Stimulated activated naive CD8-positive, alpha-beta T cell treated with anti-CD3 and anti-CD28 coated beads, Interleukin-15, amount 100 ng/mL, for 72 hours (primary cell): Measurements from ENCODE around the gene COX7A1.
"Not testable (repeated sequence)": the region's sequence is repeated elsewhere in the genome, so short reads cannot be mapped to it uniquely, and the experiment has no call there.

Source experiments
- ATAC-seq: fragments of 150-1000 bp; cut with Tn5 transposase; 2 replicates; pipeline ENCODE4 v1.10.0; 2021; ENCODE audit warnings: mild to moderate bottlenecking, moderate library complexity
- DNase-seq, 2 donors: peaks; one replicate each; pipeline ENCODE4 v3.0.0; 2021 to 2022
- H3K27ac Mint-ChIP-seq, 2 donors: one replicate each; pipeline ENCODE4 v1.8.0; 2022; ENCODE audit warnings: mild to moderate bottlenecking in 2 of 2, mixed read lengths in 2 of 2, moderate library complexity in 2 of 2
- H3K27me3 Mint-ChIP-seq: one replicate; pipeline ENCODE4 v1.8.0; 2022; ENCODE audit warnings: mixed read lengths
- H3K4me1 Mint-ChIP-seq: one replicate; pipeline ENCODE4 v1.8.0; 2022; ENCODE audit warnings: mild to moderate bottlenecking, mixed read lengths
- H3K4me3 Mint-ChIP-seq, 2 donors: one replicate each; pipeline ENCODE4 v1.8.0; 2022; ENCODE audit warnings: mild to moderate bottlenecking in 2 of 2, mixed read lengths in 2 of 2, moderate library complexity in 1 of 2
- H3K9me3 Mint-ChIP-seq, 2 donors: one replicate each; pipeline ENCODE4 v1.8.0; 2022; ENCODE audit warnings: mixed read lengths in 2 of 2

COX7A1 gene

DNA sequence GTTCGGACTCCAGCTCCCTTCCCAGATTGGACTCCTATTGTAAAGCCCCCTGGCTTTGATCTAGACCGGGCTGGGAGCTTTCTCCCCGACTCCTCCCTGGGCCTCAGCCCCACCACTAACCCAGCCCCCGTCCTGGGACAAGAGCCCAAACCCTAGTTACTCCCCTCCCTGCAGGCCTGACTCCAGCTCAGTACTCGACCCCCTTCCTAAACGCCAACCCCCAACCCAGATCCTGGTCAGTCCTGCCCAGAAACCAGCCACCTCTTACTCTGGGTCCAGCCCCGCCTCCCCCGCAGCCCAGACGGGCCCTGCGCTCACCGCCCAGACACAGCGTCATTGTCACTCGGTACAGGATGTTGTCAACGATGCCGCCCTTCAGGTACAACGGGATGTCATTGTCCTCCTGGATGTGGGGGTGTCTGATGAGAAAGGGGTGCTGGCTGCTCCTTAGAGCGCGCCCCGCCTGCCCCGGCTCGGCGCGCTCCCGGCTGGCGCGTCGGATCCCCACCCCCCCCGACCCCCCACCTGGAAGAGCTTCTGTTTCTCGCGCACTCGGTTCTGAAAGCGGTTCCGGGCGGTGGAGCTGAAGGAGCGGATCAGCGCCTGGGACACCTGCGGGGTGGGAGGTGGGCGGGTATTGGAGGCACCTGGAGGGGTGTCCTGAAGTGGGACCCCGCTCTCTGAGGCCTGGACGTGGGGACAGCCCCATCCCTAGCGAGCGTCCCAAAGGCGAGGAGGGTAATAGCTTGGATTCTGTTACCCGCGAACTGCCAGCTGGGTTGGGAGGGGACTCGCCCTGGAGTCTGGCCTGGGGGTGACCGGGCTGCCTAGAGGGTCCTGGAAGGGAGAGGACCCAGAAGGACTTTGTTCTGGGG lies 866 bp downstream of the COX7A1 start:
- no peaks in the 10 kb centered on the region for H3K27me3 Mint-ChIP-seq
- H3K27ac Mint-ChIP-seq: no peak overlapping the region
- H3K4me1 Mint-ChIP-seq: no peaks in the 10 kb centered on the region
- ATAC-seq (peak; percentile 31), DNase-seq (no peak)
- no peaks in the 10 kb centered on the region for H3K9me3 Mint-ChIP-seq
- H3K4me3 Mint-ChIP-seq: no peak overlapping the region

DNA sequence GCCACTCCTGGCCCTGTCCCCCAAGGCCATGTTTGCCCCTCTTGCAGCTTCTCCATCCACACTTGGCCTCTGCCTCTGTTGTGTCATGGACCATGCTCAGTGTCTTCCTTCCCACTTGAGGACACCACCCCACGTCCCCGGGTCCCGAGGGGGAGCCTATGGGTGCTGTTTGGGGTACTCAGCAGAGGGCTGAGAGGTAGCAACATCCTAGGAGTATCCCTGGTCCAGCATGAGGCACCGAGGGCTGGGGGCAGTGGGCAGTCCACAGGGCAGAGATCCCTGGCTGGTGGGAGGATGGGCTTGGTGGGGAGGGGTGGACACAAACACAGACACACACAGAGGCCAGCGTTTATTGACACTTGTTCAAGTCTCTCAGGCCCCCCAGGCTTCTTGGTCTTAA lies 1.7 kb downstream of the COX7A1 start:
- H3K4me1 Mint-ChIP-seq: no peaks in the 10 kb centered on the region
- ATAC-seq: no peak
- DNase-seq: no peak
- H3K27me3 Mint-ChIP-seq: no peaks in the 10 kb centered on the region
- H3K27ac Mint-ChIP-seq: peak overlapping the region in 1 of 2 donors; percentile 67
- no peaks in the 10 kb centered on the region for H3K9me3 Mint-ChIP-seq
- no peak overlapping the region for H3K4me3 Mint-ChIP-seq

DNA sequence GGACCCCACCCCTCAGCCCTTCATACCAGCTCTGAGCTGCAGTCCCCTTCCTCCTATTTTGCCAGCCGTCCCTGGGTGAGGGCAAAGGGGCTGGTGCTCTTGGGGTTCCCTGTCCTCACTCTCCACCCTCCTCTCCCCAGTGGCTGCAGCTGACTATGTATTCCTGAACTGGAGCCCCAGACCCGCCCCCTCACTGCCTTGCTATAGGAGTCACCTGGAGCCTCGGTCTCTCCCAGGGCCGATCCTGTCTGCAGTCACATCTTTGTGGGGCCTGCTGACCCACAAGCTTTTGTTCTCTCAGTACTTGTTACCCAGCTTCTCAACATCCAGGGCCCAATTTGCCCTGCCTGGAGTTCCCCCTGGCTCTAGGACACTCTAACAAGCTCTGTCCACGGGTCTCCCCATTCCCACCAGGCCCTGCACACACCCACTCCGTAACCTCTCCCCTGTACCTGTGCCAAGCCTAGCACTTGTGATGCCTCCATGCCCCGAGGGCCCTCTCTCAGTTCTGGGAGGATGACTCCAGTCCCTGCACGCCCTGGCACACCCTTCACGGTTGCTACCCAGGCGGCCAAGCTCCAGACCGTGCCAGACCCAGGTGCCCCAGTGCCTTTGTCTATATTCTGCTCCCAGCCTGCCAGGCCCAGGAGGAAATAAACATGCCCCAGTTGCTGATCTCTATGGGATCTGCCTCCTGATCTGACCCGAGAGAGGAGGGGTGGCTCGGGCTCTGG lies 2.4 kb downstream of the COX7A1 start:
- DNase-seq: no peak
- Mint-ChIP-seq H3K4me3 (no peak overlapping the region), H3K4me1 (no peaks in the 10 kb centered on the region), H3K27ac (peak overlapping the region in 1 of 2 donors; percentile 77), H3K9me3 (no peaks in the 10 kb centered on the region), H3K27me3 (no peaks in the 10 kb centered on the region)
- ATAC-seq: no peak

DNA sequence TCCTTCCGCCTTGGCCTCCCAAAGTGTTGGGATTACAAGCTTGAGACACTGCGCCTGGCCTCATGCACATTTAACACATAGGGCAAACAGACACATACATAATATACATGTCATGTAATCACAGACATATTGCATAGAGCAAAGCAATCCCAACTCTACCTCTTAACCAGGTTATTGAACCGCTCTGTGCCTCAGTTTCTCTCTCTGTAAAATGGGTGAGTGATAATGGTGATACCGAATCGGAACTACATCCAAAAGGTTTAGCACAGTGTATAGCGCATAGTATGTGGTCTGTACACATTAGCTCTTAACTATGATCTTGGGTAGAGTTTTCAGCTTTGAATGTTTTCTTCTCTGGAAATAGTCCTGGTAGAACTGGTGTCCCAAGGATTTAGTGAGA lies 7.6 kb downstream of the COX7A1 start:
- Mint-ChIP-seq H3K4me1 (peaks cover 24% of the 10 kb centered on the region), H3K4me3 (no peak overlapping the region), H3K9me3 (peaks cover 0 to 5% of the 10 kb centered on the region in 2 donors), H3K27me3 (no peaks in the 10 kb centered on the region), H3K27ac (no peak overlapping the region)
- no peak for DNase-seq
- no peak for ATAC-seq

DNA sequence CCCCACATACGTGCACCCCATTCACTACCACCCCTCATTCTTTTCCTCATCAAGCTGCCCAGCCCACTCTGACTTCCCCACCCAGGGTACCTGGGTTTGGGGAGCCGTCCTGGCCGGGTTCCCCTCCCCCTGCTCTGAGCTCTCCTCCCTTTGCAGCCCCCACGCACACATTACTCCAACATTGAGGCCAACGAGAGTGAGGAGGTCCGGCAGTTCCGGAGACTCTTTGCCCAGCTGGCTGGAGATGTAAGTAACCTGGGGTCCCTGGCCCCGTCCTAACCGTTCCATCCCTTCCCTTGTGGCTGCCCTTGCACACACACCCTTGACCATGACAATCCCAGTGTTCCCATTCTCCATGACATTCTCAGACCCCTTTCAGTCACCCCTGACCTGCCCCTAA lies 9.8 kb downstream of the COX7A1 start:
- H3K4me3 Mint-ChIP-seq: peak overlapping the region in 1 of 2 donors; percentile 60
- ATAC-seq: no peak
- H3K9me3 Mint-ChIP-seq: peaks cover 0 to 5% of the 10 kb centered on the region in 2 donors

DNA sequence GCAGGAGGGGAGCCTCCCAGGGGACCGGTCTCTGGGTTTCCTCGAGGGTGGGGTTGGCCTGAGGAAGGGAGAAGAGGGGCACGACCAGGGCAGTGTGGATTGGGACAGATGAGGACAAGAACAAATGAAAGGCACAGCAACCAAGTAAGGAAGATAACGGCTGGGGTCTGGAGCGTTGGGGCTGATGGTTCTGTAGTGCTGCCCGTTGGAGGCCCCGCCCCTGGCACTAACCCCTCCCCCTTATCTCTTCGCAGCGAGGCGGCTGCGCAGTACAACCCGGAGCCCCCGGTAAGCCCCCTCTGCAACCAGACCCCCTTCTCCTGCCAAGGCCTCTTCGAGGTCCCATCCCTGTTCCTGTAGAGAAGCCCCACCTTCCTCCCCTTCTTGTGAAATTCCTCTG lies 10.2 kb downstream of the COX7A1 start:
- Mint-ChIP-seq H3K27ac (peak overlapping the region in 1 of 2 donors; percentile 90), H3K9me3 (peaks cover 0 to 5% of the 10 kb centered on the region in 2 donors), H3K4me1 (peaks cover 29% of the 10 kb centered on the region), H3K27me3 (no peaks in the 10 kb centered on the region), H3K4me3 (peak overlapping the region in 1 of 2 donors; percentile 60)
- ATAC-seq (no peak), DNase-seq (no peak)

More for the DNA sequence above, 9.8 kb downstream of the COX7A1 start:
- Mint-ChIP-seq H3K27me3 (no peaks in the 10 kb centered on the region), H3K4me1 (peaks cover 28% of the 10 kb centered on the region), H3K27ac (peak overlapping the region; percentile 88 to 90)
- no peak for DNase-seq

DNA sequence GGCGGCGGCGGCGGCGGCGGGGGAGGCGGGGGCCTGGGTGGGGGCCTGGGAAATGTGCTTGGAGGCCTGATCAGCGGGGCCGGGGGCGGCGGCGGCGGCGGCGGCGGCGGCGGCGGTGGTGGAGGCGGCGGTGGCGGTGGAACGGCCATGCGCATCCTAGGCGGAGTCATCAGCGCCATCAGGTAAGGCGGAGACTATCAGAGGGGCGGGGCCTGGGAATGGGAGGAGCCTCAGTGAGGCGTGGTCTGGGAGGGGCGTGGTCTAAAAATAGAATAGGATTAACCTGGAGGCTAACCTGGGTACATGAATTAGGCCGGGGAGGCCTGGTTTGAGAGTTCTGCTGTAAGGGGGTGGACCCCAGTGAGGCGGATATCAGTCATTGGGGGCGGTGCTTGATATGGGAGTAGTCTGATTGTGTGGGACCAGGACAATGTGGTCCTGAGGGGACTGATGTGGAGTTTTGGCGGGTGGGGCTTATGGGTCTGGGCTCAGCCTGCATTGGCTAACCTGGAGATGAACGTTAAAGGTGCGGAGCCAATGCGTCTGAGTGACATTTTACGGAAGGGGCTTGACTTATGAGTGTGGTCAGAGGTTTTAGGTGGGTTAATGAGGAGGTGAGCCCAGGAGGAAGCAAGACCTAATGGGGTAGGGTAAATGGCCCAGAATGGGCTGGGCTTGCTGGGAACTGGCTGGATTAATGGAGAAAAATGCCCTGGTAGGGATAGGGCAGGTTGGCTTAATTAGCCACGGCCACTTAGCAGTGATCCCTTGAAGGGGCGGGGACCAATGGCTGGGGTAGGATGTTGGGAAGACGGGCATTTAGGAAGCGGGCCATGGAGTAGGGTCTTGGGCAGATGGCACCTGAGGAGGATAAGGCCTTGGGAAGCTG lies 11.0 kb downstream of the COX7A1 start:
- ATAC-seq (peak; percentile 71), DNase-seq (peak; percentile 93)
- Mint-ChIP-seq H3K4me1 (peaks cover 37% of the 10 kb centered on the region), H3K27ac (peak overlapping the region; percentile 69 to 79), H3K27me3 (peaks cover 8% of the 10 kb centered on the region), H3K9me3 (peaks cover 0 to 5% of the 10 kb centered on the region in 2 donors), H3K4me3 (peak overlapping the region; percentile 98)

DNA sequence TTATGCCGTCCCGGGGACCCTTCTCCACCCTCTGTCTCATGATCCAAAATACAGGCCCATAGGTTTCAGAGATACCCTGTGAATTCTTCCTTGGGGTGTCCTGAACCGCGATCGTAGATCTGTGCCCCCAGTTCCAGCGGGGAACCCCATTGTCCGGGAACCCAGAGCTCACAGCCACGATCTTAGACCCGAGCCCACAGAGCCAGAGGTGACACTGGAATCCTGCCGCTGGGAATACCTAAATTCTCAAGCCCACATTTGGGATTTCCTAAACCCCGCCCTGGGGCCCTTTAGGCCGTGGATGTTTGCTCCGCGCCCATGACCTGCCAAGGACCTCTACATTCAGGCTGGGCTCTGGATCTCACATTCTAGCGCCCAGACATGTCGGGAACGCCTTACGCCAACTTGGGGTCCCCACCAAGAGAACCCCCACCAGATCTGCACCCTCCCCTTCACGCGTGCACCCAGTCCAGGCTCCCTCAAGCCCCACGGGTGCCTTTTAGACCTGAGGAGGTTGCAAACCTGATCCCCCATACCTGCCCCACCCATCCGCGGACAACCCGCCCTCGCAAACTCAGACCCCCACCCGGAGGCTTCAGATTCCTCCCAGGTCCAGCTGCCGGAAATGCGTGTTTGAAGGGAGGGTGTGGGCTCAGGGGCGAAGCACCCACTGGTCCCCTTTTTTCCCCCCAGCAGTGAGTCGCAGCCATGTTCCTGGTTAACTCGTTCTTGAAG lies 11.8 kb downstream of the COX7A1 start:
- DNase-seq (peak; percentile 57 to 64), ATAC-seq (peak; percentile 49)
- Mint-ChIP-seq H3K4me1 (peaks cover 37% of the 10 kb centered on the region), H3K4me3 (peak overlapping the region; percentile 98), H3K27ac (peak overlapping the region; percentile 95 to 96), H3K27me3 (peaks cover 16% of the 10 kb centered on the region), H3K9me3 (peaks cover 0 to 5% of the 10 kb centered on the region in 2 donors)

DNA sequence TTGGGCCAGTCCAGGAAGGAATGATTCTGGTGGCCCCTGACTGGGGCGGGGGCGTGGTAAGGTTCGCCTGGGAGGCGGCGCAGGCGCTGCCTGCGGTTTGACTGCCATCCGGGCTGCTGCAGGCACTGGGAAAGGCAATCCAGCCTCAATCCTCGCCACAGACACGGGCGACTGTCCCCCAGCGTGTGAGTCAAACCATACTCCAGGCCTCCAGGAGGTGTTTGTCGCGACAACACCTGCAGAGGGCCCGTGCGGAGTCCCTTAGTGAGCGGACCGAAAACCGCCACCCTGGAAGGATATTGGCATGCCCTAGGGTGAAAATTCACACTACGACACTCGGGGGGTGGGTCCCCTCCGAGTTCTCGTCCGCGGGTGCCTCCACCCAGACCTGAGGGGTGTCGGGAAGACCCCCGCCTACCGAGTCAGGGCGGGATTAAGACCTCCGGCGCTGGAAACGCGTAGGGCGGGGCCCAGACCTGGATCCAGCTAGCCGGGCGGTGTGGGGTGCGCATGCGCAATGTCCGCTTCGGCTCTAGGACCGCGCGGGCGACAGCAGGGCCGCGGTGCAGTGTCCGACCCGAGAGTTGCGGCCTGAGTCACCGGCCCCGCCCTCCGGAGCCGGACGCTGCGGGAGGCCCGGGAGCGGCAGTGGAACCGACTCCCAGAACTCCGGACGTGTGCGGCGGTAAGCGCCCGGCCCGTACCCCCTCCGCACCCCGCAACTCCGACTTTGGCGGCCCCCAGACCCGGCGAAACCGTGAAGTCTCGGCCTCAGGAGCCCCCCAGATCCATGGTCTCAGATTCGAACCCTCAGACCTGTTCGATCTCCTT lies 12.6 kb downstream of the COX7A1 start, which contains the start of gene CAPNS1:
CAPNS1 (plus strand) TSS at position 594 of the 831 bp plus-strand sequence. CDS start 946 bp downstream, outside the sequence.
- peaks cover 17% of the 10 kb centered on the region for H3K27me3 Mint-ChIP-seq
- H3K9me3 Mint-ChIP-seq: peaks cover 0 to 5% of the 10 kb centered on the region in 2 donors
- peak within 1 kb of the TSS; percentile 95 to 96 for H3K27ac Mint-ChIP-seq
- DNase-seq: peak; percentile 95 to 96
- peak within 1 kb of the TSS; percentile 98 for H3K4me3 Mint-ChIP-seq
- peak; percentile 88 for ATAC-seq
- H3K4me1 Mint-ChIP-seq: peaks cover 37% of the 10 kb centered on the region

DNA sequence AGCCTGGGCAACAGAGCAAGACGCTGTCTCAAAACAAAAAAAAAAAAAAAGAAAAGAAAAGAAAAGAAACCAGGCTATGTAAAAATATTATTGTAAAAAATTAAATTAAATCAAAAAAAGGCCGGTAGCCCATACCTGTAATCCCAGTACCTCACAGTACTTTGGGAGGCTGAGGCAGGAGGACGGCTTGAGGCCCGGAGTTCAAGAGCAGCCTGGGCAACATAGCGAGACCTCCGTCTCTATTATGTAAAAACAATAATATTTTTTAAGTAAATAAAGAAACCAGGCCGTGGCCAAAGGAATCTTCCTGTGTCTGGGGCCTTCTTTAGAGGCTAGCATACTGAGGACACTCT lies 13.2 kb downstream of the COX7A1 start:
- Mint-ChIP-seq H3K4me1 (peaks cover 37% of the 10 kb centered on the region), H3K4me3 (peak overlapping the region; percentile 98), H3K27ac (peak overlapping the region; percentile 95 to 96), H3K27me3 (peaks cover 17% of the 10 kb centered on the region), H3K9me3 (peaks cover 0 to 5% of the 10 kb centered on the region in 2 donors)
- DNase-seq: no peak
- no peak for ATAC-seq

DNA sequence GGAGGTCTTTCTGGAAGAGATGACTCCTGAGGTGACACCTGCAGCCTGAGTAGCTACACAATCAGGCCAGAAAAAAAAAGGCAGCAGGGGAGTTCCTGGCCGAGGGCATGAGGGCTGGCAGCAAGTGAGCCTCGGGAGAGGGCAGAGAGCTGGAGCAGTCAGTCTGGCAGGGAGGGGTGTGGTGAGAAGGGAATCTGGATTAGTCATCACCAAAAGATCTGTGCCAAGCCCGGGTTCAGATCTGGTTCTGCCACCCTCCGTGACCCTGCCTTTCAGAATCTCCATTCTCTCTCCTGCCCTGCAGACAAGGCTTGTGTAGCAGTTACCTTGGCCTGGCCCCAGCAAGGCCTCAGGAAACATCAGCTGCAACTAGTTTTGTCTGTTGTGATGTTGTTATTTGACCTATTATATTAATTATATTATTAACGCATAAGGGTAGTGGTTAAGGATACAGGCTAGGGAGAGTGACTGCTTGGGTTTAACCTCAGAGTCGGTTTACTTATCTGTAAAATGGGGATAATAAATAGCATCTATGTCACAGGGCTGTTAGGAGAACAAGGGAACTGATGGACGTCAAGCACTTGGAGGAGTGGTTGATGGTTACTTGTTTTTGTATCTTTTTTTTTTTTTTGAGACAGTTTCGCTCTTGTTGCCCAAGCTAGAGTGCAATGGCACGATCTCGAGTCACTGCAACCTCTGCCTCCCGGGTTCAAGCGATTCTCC lies 15.1 kb downstream of the COX7A1 start:
- peak overlapping the region in 1 of 2 donors; percentile 28 for H3K4me3 Mint-ChIP-seq
- peak overlapping the region; percentile 16 to 48 for H3K27ac Mint-ChIP-seq
- H3K27me3 Mint-ChIP-seq: peaks cover 17% of the 10 kb centered on the region
- ATAC-seq (no peak), DNase-seq (no peak)
- H3K4me1 Mint-ChIP-seq: peaks cover 40% of the 10 kb centered on the region
- H3K9me3 Mint-ChIP-seq: peaks cover 0 to 5% of the 10 kb centered on the region in 2 donors

DNA sequence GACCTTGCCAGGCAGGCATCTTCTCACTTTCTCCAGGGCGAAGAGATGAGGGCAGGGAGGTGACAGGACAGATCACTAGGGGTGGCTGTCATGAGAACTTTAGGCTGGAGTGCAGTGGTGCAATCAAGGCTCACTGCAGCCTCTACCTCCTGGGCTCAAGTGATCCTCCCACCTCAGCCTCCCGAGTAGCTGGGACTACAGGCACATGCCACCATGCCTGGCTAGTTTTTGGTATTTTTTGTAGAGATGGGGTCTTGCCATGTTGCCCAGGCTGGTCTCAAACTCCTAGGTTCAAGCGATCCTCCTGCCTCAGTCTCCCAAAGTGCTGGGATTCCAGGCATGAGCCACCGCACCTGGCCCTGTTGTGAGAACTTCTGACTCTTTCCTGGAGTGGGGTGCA lies 17.4 kb downstream of the COX7A1 start:
- not testable (repeated sequence) for ATAC-seq, DNase-seq, H3K4me3 Mint-ChIP-seq, H3K9me3 Mint-ChIP-seq, H3K27ac Mint-ChIP-seq
- peaks cover 17% of the 10 kb centered on the region for H3K27me3 Mint-ChIP-seq
- H3K4me1 Mint-ChIP-seq: peaks cover 34% of the 10 kb centered on the region

DNA sequence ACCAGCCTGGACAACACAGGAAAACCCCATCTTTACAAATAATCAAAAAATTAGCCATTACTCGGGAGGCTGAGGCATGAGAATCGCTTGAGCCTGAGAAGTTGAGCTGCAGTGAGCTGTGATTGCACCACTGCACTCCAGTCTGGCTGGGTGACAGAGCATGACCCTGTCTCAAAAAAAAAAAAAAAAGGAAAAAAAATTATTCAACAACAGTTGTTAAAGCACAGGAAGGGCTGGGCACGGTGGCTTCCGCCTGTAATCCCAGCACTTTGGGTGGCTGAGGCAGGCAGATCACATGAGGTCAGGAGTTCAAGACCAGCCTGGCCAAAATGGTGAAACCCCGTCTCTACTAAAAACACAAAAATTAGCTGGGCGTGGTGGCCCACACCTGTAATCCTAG lies 21.0 kb downstream of the COX7A1 start:
- peaks cover 36% of the 10 kb centered on the region for H3K4me1 Mint-ChIP-seq
- ATAC-seq, H3K27me3 Mint-ChIP-seq, H3K4me3 Mint-ChIP-seq, DNase-seq, H3K27ac Mint-ChIP-seq, H3K9me3 Mint-ChIP-seq: not testable (repeated sequence)
